ENCODE results near the gene OBP2A.

The OBP2A gene

GRCh38 chr9:135563039-135563476 lies 17.1 kb downstream of the OBP2A start:
- no peak for DNase-seq (ENCODE audit: low read depth)
- TF ChIP-seq CTCF (conservative IDR thresholded peaks at IDR 0.05; ENCODE audit: low read length): no peak
- H3K4me3 ChIP-seq (ENCODE audit: low read length): no peak overlapping the region

- DNase-seq (ENCODE audit: low read depth): no peak
- no peak overlapping the region for H3K4me3 ChIP-seq (ENCODE audit: low read length)
- no peak for TF ChIP-seq CTCF (conservative IDR thresholded peaks at IDR 0.05; ENCODE audit: low read length)
Observed at GRCh38 chr9:135563858-135564257, 17.9 kb downstream of the OBP2A start.

- DNase-seq (ENCODE audit: low read depth): no peak
- no peak overlapping the region for H3K4me3 ChIP-seq (ENCODE audit: low read length)
- TF ChIP-seq CTCF (conservative IDR thresholded peaks at IDR 0.05; ENCODE audit: low read length): no peak
Observed at GRCh38 chr9:135565141-135565628, 19.3 kb downstream of the OBP2A start.

- no peak for TF ChIP-seq CTCF (conservative IDR thresholded peaks at IDR 0.05; ENCODE audit: low read length)
- no peak overlapping the region for H3K4me3 ChIP-seq (ENCODE audit: low read length)
- no peak for DNase-seq (ENCODE audit: low read depth)
Observed at GRCh38 chr9:135565636-135566035, 19.7 kb downstream of the OBP2A start.

GRCh38 chr9:135566552-135566951 lies 20.6 kb downstream of the OBP2A start:
- no peak overlapping the region for H3K4me3 ChIP-seq (ENCODE audit: low read length)
- no peak for DNase-seq (ENCODE audit: low read depth)

GRCh38 chr9:135567311-135567710 lies 21.4 kb downstream of the OBP2A start:
- no peak for DNase-seq (ENCODE audit: low read depth)
- no peak overlapping the region for H3K4me3 ChIP-seq (ENCODE audit: low read length)
- TF ChIP-seq CTCF (conservative IDR thresholded peaks at IDR 0.05; ENCODE audit: low read length): no peak

More at GRCh38 chr9:135566552-135566951, 20.6 kb downstream of the OBP2A start:
- no peak for TF ChIP-seq CTCF (conservative IDR thresholded peaks at IDR 0.05; ENCODE audit: low read length)

GRCh38 chr9:135568026-135568425 lies 22.1 kb downstream of the OBP2A start:
- H3K4me3 ChIP-seq (ENCODE audit: low read length): no peak overlapping the region
- DNase-seq (ENCODE audit: low read depth): no peak
- TF ChIP-seq CTCF (conservative IDR thresholded peaks at IDR 0.05; ENCODE audit: low read length): no peak
